GM12874 (cell line): ENCODE measurements around the gene ATF6.

Source experiments
- TF ChIP-seq, protein P1 (sequence below): IDR thresholded peaks from 2 replicates; pipeline ENCODE4 v1.5.1; 2011; ENCODE audit warnings: low read depth, mild to moderate bottlenecking, control low read depth, low read length, moderate library complexity; ENCODE audit not compliant: insufficient read depth

The ATF6 gene

DNA sequence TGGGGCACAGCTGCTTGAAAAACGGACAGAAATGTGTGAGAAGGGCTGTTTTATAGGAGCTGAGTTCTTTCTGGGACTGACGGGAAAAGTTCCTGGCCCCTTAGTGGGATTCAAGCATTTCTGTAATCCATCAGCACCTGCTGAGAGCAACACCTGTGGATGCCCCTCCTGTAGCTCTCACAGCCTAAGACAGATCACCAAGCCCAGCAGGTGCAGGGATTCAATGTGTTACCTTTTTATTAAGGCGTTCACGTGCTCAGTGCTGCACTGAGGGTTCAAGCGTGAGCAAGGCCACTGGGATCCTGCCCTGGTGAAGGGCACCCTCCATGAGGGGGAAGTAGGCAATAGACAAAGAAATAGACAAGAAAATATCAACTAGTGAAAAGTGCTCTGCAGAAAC is 242.7 kb downstream of the ATF6 start:
- TF ChIP-seq, protein P1, sequence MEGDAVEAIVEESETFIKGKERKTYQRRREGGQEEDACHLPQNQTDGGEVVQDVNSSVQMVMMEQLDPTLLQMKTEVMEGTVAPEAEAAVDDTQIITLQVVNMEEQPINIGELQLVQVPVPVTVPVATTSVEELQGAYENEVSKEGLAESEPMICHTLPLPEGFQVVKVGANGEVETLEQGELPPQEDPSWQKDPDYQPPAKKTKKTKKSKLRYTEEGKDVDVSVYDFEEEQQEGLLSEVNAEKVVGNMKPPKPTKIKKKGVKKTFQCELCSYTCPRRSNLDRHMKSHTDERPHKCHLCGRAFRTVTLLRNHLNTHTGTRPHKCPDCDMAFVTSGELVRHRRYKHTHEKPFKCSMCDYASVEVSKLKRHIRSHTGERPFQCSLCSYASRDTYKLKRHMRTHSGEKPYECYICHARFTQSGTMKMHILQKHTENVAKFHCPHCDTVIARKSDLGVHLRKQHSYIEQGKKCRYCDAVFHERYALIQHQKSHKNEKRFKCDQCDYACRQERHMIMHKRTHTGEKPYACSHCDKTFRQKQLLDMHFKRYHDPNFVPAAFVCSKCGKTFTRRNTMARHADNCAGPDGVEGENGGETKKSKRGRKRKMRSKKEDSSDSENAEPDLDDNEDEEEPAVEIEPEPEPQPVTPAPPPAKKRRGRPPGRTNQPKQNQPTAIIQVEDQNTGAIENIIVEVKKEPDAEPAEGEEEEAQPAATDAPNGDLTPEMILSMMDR = no peak

- TF ChIP-seq, protein P1 = no peak
These were observed 243.5 kb downstream of the ATF6 start for GRCh38 chr1:162009501-162010174.

DNA sequence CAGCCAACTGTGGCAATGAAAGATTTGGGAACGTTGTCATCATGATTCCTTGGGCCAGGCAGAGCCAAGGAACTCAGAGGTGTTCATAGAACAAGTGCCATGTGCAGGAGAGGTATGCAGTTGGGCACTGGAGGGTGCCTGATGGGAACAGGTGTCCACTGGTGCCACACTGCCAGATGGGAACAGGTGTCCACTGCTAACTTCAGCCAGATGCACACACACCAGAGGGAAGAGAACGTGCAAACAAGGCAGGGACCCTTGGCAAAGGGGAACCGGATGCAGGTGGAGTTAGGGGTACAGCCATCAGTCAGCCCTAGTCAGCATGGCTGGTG is 244.0 kb downstream of the ATF6 start:
- TF ChIP-seq, protein P1 = no peak

GRCh38 chr1:162011337-162012012 is 245.4 kb downstream of the ATF6 start:
- TF ChIP-seq, protein P1 = no peak

- TF ChIP-seq, protein P1 = no peak
These were observed 247.2 kb downstream of the ATF6 start for GRCh38 chr1:162013289-162013688.
